HG03469 (cell line): Measurements from ENCODE around the gene CDKN1B.

Experiments used
- ATAC-seq: cut with Tn5 transposase; IDR thresholded peaks from one replicate; pipeline ENCODE4 v1.9.1; 2021; ENCODE audit warnings: mild to moderate bottlenecking, moderate library complexity, moderate number of reproducible peaks; ENCODE audit not compliant: unreplicated experiment

CDKN1B gene

DNA sequence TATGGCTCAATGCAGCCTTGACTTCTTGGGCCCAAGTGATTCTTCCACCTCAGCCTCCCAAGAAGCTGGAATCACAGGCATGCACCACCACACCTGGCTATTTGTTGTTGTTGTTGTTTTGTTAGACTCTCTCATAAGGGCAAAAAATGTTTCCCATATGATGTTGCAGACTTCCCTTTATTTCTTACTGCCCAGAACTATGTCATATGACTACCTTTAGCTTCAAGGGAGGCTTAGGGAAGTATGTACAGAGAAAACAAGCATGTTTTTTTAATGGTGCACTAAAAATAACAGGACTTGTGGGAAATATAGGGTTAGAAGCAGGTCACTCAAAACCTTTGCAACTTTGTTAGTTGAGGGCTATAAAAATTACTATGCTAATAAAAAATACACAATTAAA lies 16.9 kb upstream of the CDKN1B start:
- ATAC-seq, result no peak

DNA sequence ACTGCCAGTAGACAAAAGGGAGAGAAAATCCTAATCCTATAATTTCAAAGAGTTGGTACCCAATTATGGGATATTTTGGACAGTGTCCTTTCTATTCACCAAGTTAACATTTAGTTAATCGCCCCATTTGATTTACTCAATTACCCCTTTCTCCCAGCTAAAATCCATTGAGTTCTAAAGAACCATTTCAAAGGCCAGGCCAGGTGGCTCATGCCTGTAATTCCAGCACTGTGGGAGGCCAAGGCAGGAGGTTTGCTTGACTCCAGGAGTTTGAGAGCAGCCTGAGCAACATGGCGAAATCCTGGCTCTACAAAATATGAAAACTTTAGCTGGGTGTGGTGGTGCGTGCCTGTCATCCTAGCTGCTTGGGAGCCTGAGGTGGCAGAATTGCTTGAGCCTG lies 15.7 kb upstream of the CDKN1B start:
- no peak for ATAC-seq

DNA sequence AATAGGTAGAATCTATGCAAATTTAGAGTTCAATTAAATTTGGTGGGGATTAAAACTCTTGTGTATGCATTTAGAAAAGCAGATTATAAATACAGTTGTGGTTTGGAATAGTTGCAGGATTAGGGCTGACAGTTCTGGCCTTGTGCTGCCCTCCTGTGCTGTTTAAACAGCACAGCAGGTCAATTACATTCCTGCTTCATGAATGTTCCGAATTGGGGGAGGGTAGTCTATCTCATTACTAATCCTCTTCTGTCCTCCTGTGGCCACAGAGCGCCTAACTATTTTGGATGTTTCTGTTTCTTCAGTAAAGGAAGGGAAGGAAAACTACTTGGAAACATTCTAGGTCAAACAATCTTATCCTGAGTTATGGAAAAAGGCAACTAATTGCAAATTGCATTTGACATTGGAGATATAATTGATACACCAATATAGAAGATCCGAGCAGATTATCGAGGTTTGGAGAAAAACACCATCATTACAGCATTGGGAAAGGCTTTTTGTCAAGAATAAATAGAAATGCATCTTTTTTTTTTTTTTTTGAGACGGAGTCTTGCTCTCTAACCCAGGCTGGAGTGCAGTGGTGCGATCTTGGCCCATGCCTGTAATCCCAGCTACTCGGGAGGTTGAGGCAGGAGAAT lies 12.5 kb upstream of the CDKN1B start:
- ATAC-seq, result peak; percentile 78

DNA sequence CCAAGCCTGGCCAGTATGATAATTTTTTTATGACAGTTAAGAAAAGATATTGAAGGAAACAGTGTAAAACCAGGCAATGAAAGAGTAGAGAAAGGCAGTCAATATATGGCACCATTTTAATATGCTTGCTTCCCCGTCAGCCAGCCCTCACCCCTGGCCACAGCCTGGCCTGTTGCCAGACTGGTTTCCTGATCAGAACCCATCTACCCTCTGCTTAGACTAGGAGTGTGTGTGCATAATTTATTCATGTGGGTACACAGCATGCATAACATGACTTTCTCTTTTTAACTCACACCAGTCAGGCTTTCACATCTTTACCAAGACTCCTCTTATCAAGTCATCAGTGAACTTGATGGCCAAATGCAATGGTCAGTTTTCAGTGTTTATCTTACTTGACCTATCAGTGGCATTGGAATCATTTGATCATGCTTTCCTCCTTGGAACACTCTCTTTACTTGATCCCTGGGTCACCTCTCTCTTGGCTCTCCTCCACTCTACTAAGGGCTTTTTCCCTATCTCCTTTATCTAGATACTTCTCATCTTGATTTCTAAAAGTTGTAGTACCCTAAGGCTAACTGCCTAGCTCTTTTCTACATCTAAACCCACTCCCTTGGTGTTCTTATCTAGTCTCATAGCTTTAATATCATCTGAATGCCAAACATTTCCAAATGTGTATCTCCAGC lies 11.2 kb upstream of the CDKN1B start:
- ATAC-seq, result no peak

DNA sequence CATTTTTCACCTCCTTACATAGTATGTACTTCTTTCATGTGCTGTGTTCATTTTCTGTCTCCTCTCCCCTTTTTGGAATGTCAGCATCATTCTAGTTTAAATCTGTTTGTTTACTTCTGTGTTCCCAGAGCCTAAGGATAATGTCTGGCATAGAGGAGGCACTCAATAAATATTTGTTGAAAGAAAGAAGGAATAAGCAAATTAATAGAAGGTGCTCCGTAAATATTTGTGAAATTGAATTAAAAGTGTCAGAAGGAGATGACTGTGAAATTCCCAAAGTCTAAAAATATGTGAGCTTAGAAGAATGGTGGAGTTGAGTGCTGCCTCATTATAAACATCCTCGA lies 3.3 kb upstream of the CDKN1B start:
- ATAC-seq, result no peak

DNA sequence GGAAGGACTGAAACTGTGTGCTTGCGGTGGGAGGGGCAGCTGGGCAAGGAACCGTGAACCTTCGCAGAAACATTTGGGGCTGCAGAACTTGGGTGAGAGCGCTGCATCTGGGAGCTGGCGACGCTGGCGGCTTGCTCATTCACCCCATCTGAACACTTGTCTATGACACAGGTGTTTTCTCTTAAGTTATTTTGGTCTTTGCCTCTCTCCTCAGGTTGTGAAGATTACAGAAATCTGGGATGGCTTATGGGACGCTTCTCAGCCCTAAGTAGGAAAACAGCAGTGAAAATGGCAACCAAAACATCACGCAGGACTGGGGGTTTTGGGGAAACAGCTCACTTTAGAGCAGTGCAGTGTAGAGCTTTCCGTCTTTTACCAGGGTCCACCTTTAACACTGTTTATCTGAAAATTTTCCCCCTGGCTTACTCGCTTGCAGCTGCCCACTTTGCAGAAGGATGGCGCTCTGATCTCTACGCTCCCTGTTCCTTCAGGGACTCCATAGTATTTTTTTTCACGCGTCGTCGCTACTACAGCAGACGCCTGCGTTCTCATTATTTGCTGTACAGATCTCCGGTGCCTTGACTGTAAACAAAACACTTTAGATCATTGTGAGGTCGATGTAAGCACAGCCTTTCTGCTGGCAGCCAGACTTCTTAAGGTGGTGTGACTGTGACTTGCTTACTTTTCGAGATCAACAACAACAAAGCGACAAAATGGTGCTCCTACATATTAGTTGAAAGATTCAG lies 2.7 kb upstream of the CDKN1B start:
- ATAC-seq, result no peak

DNA sequence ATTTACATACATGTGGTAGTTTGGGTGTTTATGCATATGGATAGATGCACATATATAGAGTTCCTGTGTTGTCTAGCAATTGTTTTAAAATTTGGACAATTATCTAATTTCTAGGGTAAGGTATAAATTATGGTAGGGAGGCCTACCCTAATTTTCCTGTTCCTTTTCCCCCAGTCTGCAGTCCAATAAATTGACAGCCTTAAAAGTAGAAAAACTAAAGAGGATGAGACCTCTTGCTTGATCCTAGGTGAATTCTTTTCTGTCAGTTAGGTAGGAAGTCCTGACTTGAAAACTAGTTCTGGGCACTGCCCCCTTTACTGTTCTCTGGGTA lies 2.1 kb upstream of the CDKN1B start:
- ATAC-seq, result no peak

DNA sequence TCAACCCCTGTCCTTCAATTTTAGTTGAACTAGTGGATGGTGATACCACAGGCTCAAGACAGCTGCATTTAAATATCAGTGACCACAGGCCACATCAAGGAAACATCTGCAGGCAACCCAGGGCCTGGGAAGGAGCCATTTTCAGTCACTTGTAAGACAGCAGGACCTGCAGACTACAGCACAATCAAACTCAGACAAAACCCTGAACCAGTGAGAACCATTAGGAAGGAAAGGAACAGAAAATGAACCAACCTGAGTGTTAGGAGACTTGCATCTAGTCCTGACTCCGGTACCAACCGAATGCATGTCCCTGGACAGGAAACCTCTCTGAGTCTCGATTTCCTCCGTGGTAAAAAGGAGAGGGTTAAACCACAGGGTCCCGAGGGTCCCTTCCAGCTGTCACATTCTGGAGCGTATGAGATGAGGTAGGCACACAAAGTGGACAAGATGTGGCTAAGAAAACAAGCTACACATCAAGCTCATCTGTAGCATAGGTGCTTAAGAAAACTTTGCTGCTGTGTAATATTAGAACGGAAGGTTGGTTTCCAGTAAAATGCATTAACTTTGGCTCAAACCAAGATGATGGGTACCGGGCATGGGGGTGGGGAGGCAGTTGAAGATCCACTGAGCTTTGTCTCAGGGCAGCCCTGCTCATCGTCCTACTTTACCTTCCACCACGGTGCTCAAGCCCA lies 1.6 kb upstream of the CDKN1B start:
- ATAC-seq, result no peak

DNA sequence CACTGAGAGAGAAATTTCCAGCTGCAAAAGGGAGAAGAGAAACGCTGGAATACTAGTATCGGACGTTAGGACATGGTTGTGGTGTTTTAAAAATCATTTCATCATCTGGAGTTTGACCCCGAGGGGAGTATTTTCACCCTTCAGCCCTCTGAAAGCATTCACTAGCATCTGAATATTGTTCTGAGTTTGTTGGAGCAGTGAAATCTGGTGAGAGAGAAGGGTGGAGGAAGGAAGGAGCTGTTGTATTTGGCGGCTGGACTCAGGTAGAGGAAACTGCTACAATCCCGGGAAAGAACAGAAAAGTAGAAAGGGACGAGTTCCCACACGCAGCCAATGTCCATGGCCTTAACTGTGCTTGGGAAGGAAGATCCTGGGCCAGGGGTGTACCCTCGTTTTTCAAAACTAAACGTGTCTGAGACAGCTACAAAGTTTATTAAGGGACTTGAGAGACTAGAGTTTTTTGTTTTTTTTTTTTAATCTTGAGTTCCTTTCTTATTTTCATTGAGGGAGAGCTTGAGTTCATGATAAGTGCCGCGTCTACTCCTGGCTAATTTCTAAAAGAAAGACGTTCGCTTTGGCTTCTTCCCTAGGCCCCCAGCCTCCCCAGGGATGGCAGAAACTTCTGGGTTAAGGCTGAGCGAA lies 896 bp upstream of the CDKN1B start:
- no peak for ATAC-seq

DNA sequence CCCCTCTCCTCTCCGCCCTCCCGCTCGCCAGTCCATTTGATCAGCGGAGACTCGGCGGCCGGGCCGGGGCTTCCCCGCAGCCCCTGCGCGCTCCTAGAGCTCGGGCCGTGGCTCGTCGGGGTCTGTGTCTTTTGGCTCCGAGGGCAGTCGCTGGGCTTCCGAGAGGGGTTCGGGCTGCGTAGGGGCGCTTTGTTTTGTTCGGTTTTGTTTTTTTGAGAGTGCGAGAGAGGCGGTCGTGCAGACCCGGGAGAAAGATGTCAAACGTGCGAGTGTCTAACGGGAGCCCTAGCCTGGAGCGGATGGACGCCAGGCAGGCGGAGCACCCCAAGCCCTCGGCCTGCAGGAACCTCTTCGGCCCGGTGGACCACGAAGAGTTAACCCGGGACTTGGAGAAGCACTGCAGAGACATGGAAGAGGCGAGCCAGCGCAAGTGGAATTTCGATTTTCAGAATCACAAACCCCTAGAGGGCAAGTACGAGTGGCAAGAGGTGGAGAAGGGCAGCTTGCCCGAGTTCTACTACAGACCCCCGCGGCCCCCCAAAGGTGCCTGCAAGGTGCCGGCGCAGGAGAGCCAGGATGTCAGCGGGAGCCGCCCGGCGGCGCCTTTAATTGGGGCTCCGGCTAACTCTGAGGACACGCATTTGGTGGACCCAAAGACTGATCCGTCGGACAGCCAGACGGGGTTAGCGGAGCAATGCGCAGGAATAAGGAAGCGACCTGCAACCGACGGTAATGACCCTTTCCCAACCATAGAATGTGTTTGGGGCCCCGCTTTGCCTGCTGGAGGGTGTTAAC lies 615 bp downstream of the CDKN1B start:
- no peak for ATAC-seq

DNA sequence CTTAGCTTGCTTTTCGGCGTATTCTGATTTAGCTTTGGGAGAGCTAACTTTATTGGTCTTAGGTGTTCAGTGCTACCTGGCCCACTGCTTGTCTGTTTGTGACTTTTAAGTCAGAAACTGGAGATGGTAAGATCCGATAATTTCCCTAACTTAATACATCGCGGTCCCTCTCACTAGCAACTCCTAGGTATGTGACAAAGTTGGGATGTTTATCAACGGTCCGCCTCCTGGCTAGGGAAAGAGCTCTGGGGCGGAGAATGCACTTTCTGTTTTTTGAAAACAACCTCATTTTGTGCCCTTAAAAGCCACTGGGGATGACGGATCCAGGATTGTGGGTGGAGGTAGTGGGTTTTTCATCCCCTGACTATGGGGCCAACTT lies 1.2 kb downstream of the CDKN1B start:
- ATAC-seq, result no peak

DNA sequence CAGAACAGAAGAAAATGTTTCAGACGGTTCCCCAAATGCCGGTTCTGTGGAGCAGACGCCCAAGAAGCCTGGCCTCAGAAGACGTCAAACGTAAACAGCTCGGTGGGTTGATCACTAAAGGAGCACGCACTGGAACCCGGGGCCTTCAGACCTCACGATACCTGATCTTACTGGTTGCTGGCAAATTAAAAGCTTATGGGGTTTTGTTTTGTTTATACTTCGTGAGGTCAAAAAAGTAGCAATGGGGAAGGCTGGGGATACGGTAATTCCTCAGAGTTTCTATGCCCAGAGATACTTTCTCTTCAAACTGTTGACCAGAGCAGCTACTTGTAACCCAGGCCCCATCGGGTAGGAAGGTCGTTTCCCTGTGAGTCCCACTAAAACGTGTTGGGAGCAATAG lies 1.7 kb downstream of the CDKN1B start:
- ATAC-seq, result no peak

DNA sequence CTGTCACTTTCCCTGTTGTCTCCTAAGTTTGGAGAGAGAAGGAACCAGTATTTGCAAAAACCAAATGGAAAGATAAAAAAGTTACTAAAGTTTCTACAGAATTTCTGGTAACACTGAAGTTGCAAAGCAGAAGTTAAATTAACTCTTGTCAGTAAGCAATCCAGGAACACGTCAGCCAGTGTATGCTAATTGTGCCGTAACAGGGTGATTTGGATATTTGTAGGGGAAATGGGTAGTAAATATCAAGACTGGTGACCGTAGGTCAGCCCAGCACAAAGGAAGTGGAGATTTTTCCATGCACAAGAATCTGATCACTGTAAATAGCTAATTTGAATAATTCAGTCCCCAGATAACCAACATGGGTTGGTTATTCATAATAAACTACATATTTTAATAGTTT lies 2.3 kb downstream of the CDKN1B start:
- ATAC-seq, result no peak

DNA sequence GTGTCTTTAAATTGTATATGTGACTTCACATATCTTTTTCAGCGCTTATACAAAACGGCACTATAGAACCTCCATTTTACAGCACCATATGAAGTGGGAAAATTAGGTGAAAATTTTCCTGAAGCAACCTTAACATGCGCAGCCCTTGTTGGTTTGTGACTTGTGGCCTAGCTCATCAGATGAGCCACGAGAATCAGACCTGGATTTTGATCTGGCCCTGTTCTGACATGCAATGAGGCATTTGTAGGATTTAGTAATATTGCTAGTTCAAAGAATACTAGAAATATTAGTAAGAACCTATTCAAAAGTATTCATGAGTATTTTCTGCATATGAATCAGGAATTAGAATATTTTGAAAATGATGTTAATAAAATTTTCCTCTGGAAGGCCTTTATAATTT lies 2.9 kb downstream of the CDKN1B start:
- ATAC-seq, result no peak

DNA sequence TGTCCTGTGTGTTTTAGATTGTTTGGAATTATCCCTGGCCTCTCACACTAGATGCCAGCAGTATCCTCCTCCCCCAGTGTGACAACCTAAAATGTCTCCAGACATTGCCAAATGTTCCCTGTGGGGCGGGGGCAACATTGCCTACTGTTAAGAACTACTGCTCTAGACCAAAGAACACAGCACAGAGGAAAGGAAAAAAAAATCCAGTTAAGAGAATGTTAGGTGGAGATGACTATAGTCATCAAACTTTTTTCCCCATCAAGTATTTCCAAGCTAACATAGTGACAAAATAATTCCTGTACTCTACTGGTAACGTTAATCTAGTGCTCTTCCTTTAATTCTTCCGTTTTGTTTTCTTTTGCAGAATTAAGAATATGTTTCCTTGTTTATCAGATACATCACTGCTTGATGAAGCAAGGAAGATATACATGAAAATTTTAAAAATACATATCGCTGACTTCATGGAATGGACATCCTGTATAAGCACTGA lies 3.5 kb downstream of the CDKN1B start:
- ATAC-seq, result no peak

DNA sequence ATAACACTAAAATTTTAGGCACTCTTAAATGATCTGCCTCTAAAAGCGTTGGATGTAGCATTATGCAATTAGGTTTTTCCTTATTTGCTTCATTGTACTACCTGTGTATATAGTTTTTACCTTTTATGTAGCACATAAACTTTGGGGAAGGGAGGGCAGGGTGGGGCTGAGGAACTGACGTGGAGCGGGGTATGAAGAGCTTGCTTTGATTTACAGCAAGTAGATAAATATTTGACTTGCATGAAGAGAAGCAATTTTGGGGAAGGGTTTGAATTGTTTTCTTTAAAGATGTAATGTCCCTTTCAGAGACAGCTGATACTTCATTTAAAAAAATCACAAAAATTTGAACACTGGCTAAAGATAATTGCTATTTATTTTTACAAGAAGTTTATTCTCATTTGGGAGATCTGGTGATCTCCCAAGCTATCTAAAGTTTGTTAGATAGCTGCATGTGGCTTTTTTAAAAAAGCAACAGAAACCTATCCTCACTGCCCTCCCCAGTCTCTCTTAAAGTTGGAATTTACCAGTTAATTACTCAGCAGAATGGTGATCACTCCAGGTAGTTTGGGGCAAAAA lies 4.1 kb downstream of the CDKN1B start:
- ATAC-seq, result no peak

DNA sequence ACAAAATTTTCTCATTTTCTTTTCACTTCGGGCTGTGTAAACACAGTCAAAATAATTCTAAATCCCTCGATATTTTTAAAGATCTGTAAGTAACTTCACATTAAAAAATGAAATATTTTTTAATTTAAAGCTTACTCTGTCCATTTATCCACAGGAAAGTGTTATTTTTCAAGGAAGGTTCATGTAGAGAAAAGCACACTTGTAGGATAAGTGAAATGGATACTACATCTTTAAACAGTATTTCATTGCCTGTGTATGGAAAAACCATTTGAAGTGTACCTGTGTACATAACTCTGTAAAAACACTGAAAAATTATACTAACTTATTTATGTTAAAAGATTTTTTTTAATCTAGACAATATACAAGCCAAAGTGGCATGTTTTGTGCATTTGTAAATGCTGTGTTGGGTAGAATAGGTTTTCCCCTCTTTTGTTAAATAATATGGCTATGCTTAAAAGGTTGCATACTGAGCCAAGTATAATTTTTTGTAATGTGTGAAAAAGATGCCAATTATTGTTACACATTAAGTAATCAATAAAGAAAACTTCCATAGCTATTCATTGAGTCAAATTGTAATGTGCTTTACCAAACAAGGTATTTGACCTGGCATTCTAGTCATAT lies 4.8 kb downstream of the CDKN1B start:
- ATAC-seq, result no peak

DNA sequence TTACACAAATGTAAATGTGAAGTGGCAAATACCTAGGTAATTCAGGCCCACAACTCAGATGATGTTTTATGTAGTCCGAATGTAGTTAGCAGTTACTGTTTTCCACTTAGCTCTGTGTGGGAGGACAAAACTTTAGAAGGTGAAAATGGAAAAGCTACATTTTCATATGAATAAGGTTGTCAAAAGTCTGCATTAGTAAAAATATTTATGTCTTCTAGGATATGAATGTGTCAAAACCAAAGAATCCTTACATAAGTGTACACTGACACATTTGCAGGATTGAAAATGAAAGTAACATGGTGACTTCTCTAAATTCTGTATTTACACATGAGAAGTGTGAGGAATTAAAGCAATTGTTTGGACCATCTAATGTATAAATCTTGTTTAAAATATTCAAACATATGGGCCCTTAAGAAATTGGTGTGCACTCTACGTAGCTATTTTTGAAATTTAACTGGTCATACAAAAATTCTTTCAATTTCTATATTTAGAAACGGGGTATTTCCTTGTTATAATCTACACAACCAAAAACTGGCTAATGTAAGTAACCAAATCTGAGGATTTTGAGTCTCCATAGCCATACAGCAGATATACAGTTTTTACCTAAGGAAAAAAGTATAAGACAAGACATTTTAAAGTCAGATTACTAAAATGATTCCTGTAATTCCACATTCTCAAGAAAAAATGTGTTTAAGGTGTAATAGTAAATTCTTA lies 5.4 kb downstream of the CDKN1B start:
- ATAC-seq, result no peak

DNA sequence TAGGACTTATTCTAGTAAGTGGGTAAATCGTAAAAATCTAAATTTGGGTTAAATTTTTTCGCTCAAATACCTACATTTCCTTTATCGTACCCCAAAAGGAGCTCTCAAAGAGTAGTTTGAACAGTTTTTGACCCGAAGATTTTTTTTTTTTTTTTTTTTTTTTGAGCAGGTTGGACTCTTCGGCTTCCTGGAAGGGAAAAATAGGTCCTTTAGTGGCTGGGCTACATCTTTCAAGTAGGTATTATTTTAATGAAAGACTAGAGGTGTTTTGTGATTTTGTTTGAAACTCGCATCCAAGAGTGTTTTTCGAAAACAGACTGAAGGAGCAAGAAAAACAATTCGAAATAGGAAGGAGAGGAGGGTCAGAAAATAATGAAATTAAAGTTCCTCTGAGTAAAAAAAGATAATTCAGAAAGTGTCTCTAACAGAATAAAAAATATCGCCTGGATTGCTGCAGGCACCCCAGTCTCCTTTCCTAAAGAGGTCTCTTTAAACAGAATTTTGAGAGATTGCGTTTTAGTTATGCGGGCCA lies 6.0 kb downstream of the CDKN1B start:
- ATAC-seq, result no peak
